GM21528 (cell line): Measurements from ENCODE around the gene CCDC171.
"Not testable (repeated sequence)": the region's sequence is repeated elsewhere in the genome, so short reads cannot be mapped to it uniquely, and the experiment has no call there.

Experiments used
- ATAC-seq: cut with Tn5 transposase; IDR thresholded peaks from one replicate; pipeline ENCODE4 v1.9.1; 2021; ENCODE audit warnings: mild to moderate bottlenecking, moderate library complexity; ENCODE audit not compliant: unreplicated experiment, low FRiP score

CCDC171 gene

DNA sequence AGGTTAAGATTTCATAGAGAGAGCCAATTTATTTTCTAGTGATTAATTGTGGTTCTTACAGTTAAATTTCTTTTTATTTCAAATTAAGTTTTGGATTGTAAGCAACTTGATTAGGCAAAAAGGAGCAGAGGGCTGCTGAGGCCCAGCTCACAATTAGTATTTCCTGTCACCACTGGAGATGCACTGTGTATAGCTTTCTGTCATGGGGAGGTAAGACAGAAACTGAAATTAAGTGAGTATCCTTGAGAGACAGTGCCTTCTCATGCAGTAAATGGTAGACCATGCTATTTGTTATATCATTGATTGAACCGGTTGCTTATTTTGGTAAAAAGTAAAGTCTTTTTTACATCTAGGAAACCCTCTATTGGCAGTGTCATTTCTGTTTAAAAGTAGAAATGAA is 190.7 kb downstream of the CCDC171 start:
- peak; percentile 95 for ATAC-seq

- no peak for ATAC-seq
Measured at GRCh38 chr9:15744196-15744595, 191.4 kb downstream of the CCDC171 start.

GRCh38 chr9:15746905-15747304 is 194.1 kb downstream of the CCDC171 start:
- ATAC-seq: no peak

GRCh38 chr9:15755660-15756059 is 202.8 kb downstream of the CCDC171 start:
- ATAC-seq: no peak

DNA sequence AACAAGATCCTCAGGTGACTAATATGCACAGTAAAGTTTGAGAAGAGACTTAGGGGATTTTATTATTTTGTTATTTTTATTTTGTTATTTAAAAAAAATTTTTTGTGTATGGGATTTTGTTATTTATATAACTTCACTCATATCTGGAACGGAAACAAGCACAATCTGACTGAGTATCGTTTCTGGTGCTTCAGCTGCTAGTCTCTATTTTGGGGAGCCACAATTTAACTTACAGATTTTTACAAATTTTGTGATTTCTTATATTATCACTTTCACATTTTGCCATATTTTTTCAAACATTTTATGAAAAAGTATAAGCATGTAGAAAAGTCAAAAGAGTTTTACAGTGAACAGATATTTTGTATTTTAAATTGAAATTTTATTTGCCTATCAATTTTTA is 208.7 kb downstream of the CCDC171 start:
- ATAC-seq: no peak

- ATAC-seq: no peak
Measured at GRCh38 chr9:15763371-15763770, 210.5 kb downstream of the CCDC171 start.

GRCh38 chr9:15764131-15764530 is 211.3 kb downstream of the CCDC171 start:
- ATAC-seq: no peak

DNA sequence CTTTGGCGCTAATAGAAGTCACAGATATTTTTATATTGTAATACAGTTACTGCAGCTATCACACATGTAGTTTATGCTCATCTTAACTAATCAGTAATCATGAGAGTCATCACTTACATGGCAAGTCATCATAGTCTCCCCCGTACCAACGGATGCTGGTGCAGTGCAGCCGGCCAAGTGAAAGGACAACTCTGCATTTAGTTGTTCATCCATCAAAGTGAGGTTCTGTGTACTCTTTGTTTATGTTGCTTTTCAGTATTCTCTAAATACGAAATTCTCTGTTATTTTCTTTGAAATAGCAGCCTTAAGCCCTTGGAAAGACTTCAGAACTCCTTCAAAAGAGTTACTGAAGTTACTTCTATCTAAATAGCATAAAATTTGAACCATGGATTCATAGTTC is 216.7 kb downstream of the CCDC171 start:
- ATAC-seq: no peak

DNA sequence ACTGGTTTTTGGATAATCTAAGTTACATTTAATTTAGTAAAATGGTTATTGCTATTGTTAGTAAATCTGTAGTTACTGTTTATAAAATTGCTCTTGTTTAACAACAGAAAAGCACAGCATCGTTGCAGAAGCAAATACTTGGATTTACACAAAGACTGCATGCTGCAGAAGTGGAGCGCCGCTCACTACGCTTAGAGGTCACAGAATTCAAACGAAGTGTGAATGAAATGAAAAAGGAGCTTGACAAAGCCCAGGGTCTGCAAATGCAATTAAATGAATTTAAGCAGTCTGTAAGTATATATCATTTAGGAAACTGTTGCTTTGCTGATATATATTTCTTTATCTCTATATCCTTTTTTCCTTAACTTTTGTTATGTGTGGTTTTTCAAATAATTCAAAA is 226.0 kb downstream of the CCDC171 start:
- ATAC-seq: no peak

GRCh38 chr9:15782106-15782505 is 229.3 kb downstream of the CCDC171 start:
- ATAC-seq: no peak

GRCh38 chr9:15785584-15785983 is 232.7 kb downstream of the CCDC171 start:
- no peak for ATAC-seq

- ATAC-seq: no peak
Measured at GRCh38 chr9:15786616-15787015, 233.8 kb downstream of the CCDC171 start.

GRCh38 chr9:15810219-15810899 is 257.5 kb downstream of the CCDC171 start:
- not testable (repeated sequence) for ATAC-seq

DNA sequence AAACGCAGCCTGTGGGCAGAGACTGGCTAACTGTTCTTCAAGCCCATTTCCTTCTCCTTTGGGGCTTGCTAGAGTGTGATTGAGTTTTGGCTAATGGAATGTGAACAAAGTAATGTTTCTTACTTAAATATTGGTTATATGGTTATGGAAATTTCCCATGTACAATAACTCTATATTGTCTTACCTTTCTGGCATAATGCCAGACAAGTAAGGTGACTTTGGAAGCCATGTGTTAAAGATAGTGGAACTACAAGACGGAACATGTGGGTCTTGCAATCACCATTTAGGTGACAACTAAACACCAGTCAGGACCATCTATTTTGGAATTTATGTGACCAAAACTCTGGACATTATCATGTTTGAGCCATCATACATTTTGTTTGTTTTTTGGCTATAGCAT is 260.2 kb downstream of the CCDC171 start:
- ATAC-seq: no peak

GRCh38 chr9:15824310-15824709 is 271.5 kb downstream of the CCDC171 start:
- ATAC-seq: no peak

DNA sequence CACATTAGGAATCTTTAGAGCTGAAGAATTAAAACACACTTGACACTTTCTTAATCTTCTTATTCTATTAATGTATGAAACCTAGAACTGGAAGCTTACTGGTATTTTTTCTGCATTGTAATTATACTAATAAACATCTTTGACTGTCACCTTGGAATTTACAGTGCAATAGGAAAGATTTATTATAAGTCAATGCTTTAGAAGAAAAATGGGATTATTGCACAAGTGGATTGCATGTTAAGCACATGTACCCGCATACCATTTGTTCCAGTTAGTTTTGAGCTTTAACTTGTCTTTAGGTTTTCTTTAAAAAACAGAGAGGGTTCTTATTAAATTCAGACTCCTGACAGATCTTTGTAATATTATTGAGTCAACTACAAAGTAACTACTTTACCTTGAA is 278.5 kb downstream of the CCDC171 start:
- ATAC-seq: no peak

GRCh38 chr9:15834541-15834940 is 281.7 kb downstream of the CCDC171 start:
- no peak for ATAC-seq

DNA sequence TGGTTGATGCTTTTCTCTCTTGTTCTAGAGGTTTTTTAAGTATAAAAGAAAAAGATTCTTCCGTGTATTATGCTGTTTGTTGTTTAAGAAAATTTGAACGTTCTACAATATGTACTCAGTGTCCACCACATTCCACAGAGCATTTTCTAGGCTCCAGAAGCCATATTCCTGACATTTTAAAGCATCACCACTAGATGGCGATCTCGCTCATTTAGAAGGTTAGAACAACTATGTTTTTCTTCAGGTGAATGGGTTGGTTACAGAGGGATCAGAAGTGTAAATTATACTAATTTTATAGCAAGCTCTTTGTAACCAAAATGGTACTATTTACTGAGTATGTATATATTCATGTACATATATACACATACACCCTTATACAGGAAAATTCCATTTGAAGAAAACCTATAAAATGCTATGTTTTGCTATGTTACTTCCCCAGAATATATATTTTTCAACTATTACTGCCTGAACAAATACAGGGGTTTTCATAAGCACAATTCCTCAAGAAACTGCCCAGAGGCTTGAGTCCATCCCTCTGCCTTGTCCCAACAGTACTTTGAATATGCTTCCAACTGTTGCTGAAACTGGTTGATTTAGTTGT is 284.3 kb downstream of the CCDC171 start:
- ATAC-seq: peak; percentile 69

GRCh38 chr9:15842051-15842450 is 289.2 kb downstream of the CCDC171 start:
- ATAC-seq: no peak

GRCh38 chr9:15843316-15843715 is 290.5 kb downstream of the CCDC171 start:
- ATAC-seq: no peak

DNA sequence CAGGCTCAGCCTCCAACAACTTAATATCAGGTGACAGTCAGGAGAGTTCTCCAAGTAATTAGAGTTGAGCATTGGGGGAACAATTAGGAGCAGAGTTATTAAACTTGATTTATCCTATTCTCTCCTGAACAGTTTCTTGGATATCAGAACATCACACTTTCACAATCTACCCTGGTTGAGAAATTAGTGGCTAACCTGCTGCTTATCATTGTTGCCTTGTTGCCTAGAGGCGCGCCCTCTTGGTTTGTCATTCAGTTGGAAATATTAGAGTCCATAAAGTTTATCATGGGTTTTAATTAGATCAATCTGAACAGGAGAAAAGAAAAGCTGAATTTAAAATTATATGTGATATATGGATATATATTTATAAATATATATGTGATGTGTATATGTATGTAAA is 291.1 kb downstream of the CCDC171 start:
- ATAC-seq: no peak

GRCh38 chr9:15846611-15847010 is 293.8 kb downstream of the CCDC171 start:
- no peak for ATAC-seq
